ENCODE data around the gene DUSP1.

GRCh38 chr5:172773481-172774469, 2.8 kb upstream of the DUSP1 start:
- TF ChIP-seq CTCF (conservative IDR thresholded peaks at IDR 0.05; ENCODE audit: low read depth, low read length) (no peak), BHLHE40 (IDR thresholded peaks at IDR 0.05; ENCODE audit: low read depth, low read length) (no peak), RAD21 (IDR thresholded peaks at IDR 0.05; ENCODE audit: low read length) (no peak), FOS (IDR thresholded peaks at IDR 0.05; ENCODE audit: low read depth, low read length) (no peak), MXI1 (IDR thresholded peaks at IDR 0.05; ENCODE audit: borderline replicate concordance, low read depth, low read length) (no peak), POLR2A (IDR thresholded peaks at IDR 0.05; ENCODE audit: low read depth, low read length) (no peak), MAFK (IDR thresholded peaks at IDR 0.05; ENCODE audit: low read depth, low read length) (no peak), RCOR1 (IDR thresholded peaks at IDR 0.05; ENCODE audit: insufficient replicate concordance, low read length) (no peak)
